GM21390 (cell line): Measurements from ENCODE around the gene C8A.

Source experiments
- ATAC-seq: cut with Tn5 transposase; IDR thresholded peaks from one replicate; pipeline ENCODE4 v1.9.1; 2021; ENCODE audit not compliant: unreplicated experiment

The C8A gene

GRCh38 chr1:56836359-56836758 lies 18.2 kb upstream of the C8A start:
- no peak for ATAC-seq

DNA sequence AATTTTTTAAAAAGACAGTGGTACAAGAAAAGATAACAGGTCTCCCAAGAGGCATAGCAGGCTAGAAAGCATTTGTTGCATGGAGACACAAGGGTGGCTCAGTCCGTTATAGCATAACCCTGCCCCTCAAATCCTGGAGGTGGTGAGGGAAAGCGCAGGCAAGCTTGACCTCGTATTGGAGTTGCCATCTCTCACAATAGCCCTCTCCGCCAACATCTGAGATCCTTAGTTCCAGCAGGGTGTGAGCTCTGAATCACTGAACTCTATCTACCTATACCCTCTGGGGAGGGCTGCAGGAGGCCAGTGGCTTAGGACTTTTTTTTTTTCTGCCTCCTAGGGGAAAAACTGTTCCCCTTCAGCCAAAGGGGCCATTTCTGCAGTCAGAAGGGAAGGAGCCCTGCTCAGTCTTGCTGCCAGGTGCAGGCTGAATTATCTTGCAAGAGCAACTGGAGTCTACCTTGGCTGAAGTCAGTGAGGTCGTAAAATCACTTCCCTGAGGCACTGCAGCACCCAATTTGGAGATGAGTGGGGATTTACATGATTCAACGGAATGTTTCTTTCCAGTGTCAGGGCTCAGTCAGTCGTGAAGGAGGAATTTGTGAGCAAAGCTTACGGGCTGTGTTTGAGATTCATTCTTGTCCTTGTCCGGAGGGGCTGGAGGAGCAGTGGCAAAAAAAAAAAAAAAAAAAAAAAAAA lies 17.2 kb upstream of the C8A start:
- no peak for ATAC-seq

- ATAC-seq, result no peak
Measured at GRCh38 chr1:56838759-56839158, 15.8 kb upstream of the C8A start.

- ATAC-seq, result no peak
Measured at GRCh38 chr1:56843544-56843943, 11.1 kb upstream of the C8A start.

GRCh38 chr1:56844545-56845136 lies 10.0 kb upstream of the C8A start:
- ATAC-seq, result no peak

DNA sequence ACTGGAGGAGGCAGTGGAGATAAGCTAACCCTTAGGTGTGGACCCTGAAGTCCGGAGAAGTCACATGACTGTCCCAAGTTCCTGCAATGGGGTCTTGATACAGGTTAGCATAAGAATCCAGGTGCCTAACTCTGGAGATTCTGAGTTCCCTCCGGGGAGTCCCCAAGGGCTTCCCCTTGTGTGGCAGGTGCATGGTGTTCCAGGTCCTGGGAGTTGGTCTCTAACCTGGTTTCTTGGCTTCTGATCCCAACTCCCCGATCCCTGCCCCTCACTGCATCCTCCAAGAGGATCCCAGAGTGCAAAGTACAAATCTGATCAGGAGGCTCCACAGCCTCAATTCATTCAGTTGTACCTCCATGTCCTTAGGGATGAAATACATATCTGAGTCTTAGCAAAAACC lies 9.3 kb upstream of the C8A start:
- ATAC-seq, result no peak

GRCh38 chr1:56849750-56850149 lies 4.8 kb upstream of the C8A start:
- no peak for ATAC-seq

DNA sequence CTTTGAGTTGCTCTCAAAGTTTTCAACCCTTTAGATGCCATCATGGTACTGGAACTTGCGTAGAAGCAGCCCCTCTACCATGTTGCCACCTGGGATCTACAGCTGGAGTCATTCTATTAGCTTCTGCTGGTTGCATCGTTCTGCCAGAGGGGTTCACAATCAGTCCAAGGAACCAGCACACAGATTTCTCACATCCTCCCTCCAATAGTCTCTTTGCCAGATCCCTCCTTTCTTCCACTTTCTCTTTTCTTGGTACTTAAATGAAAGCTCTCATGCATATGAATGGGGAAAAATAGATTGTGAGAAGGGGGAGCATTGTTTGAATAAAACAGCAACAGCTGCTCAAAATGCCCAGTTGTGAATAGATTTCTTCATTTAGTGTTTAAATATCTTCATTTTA lies 4.2 kb upstream of the C8A start:
- no peak for ATAC-seq

DNA sequence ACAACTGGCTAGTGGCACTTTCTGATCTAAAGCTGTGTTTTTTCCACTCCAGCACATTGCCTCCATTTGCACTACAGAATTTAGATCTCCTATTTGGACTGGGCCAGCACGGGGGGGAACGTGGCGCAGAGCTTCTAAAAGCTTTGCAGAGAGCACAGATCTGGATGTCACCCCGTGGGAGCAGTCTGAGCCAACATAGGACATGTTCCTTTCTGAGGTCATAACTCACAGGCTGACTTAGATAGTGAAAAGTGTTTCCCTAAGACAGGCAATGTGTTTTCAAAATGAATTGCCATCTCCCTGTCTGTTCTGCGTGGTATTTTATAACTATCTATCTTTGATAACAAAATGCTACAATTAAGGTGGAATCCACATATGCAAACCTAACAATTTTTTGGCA lies 3.7 kb upstream of the C8A start:
- ATAC-seq, result no peak

DNA sequence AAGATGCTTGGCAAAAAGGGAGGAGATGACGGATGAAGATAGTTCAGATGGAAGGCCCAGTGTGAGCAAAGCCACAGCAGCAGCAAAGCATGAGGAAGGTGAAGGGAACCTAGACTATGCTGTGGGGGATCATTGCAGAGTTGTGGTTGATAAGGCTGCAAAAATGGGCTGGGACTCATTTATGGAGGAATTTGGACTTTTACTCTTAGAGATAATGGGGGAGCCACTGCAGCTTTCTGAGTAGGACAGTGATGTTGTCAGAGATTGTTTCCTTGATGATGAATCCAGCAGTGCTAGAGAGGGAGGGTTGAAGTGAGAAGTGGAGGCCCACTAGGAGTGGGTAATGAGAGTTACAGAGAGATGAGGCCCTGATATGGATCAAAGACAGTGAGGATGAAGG lies 2.1 kb upstream of the C8A start:
- ATAC-seq, result no peak

DNA sequence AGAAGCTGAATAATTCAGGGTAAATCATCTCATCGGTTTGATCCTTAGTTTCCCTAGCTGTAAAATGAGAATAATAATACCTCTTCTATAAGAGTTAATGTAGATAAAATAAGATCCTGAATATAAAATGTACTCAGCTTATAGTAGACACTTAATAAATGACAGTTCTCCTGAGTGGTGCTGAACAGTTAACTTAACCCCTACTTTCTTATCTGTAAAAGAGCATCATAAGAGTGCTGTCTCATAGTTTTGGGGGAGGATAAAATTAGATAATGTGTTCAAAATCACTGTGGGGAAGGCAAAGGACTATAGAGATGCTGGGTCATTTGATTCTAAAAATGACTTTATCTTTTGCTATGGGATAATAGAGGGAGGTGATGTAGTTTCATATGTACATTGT lies 593 bp downstream of the C8A start:
- ATAC-seq, result no peak

DNA sequence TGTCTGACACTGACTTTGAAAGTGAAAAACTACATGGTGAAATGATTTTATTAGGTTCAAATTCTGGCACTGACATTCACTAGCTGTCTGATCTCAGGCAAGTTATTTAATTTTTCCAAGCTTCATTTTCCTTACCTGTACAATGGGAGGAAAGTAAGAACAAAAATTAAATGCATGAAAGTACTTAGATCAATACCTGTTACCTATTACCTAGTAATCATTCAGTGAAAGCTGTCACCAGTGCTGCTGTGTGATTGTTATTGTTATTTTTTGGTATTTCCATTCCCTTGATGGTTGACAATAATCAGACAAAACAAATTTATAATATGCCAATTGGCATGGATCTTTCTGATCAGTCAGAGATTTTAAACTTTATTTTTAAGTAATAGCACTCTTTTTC lies 1.6 kb downstream of the C8A start:
- ATAC-seq, result no peak

GRCh38 chr1:56859287-56859686 lies 4.7 kb downstream of the C8A start:
- ATAC-seq, result no peak

GRCh38 chr1:56863265-56863992 lies 8.8 kb downstream of the C8A start:
- no peak for ATAC-seq

GRCh38 chr1:56864430-56864829 lies 9.8 kb downstream of the C8A start:
- no peak for ATAC-seq

- ATAC-seq, result no peak
Measured at GRCh38 chr1:56866656-56867055, 12.1 kb downstream of the C8A start.

DNA sequence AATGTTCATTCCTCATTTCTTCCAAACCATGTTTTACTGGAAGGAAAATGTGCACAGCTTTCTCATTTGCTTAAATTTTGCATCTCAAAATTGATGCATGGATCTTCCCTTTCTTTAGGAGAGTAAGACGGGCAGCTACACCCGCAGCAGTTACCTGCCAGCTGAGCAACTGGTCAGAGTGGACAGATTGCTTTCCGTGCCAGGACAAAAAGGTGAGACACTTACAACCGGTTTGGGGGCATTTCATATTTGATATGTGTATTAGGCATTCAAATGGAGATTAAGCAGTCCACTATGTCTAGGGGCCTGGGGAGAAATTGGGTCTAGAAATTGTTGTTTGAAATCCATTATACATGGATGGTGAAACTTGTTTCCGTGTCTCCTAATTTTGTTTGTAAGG lies 12.9 kb downstream of the C8A start:
- ATAC-seq, result no peak

GRCh38 chr1:56868761-56869160 lies 14.2 kb downstream of the C8A start:
- ATAC-seq, result no peak

DNA sequence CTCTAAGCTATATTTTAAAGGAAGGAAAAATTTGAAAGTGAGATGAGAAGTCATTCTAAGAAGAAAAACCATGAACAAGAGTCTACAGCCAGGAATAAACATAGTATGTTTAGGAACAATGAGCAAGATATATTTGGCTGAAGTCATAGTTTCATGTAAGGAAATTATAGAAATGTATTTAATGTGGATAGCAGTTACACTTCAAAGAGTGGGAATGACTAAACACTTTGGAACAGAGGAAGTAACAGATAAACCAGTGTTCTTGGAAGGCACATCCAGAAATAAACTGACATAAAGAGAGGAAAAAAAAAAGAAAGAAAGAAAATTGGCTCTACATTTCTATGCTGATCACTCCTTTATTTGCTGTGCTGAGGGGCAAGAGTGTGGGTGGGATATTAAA lies 18.0 kb downstream of the C8A start:
- ATAC-seq, result no peak

- ATAC-seq, result no peak
Measured at GRCh38 chr1:56873213-56873612, 18.6 kb downstream of the C8A start.

- ATAC-seq, result no peak
Measured at GRCh38 chr1:56874689-56875088, 20.1 kb downstream of the C8A start.

- ATAC-seq, result no peak
Measured at GRCh38 chr1:56877973-56878372, 23.4 kb downstream of the C8A start.
